K562 (cell line): ENCODE measurements around the gene SURF4. TPM values are rescaled to one million over a fixed set of nuclear protein-coding genes. Genes with fewer than 3 reads are reported as not detected.

ENCODE experiments used
- ADNP ChIP-seq: fragments of 200-800 bp; sonication (Bioruptor generic); IDR thresholded peaks from 2 replicates; pipeline ENCODE4 v1.6.1; 2016; ENCODE audit warnings: missing genetic modification characterization, missing compliant biosample characterization
- ATF1 ChIP-seq, 2 experiments: fragments of 450-650 bp in 1 of 2; IDR thresholded peaks; 2 replicates each; pipeline ENCODE4 v1.6.1; 2016; ENCODE audit warnings: missing compliant biosample characterization in 1 of 2, missing genetic modification characterization in 1 of 2
- BRD4 ChIP-seq: fragments of 200-600 bp; sonication (generic); IDR thresholded peaks from 2 replicates; pipeline ENCODE4 v1.6.1; 2017; ENCODE audit warnings: inconsistent platforms
- CGGBP1 ChIP-seq: fragments of 250-450 bp; sonication (Bioruptor Pico); IDR thresholded peaks from 2 replicates; pipeline ENCODE4 v1.9.0; 2021; ENCODE audit warnings: mild to moderate bottlenecking
- CXXC5 ChIP-seq: fragments of 250-450 bp; sonication (Bioruptor Pico); IDR thresholded peaks from 2 replicates; pipeline ENCODE4 v1.8.0; 2022; ENCODE audit warnings: inconsistent platforms, mild to moderate bottlenecking, moderate library complexity
- DEAF1 ChIP-seq: fragments of 450-650 bp; formaldehyde crosslinking; IDR thresholded peaks from 2 replicates; pipeline ENCODE4 v1.4.0; 2020; ENCODE audit warnings: mild to moderate bottlenecking, moderate library complexity
- DMBX1 ChIP-seq: fragments of 250-450 bp; sonication (Bioruptor Pico); IDR thresholded peaks from 2 replicates; pipeline ENCODE4 v1.8.0; 2022; ENCODE audit warnings: inconsistent platforms, mild to moderate bottlenecking, moderate library complexity, borderline replicate concordance
- GABPB1 ChIP-seq: sonication (generic); formaldehyde crosslinking; IDR thresholded peaks from 2 replicates; pipeline ENCODE4 v1.8.0; 2022; ENCODE audit warnings: mild to moderate bottlenecking, missing genetic modification reagents
- HMBOX1 ChIP-seq: sonication (generic); IDR thresholded peaks from 2 replicates; pipeline ENCODE4 v1.6.1; 2016
- MAFF ChIP-seq: IDR thresholded peaks from 2 replicates; pipeline ENCODE4 v1.6.1; 2012; ENCODE audit warnings: low read length, improper control_type of control experiment
- MED1 ChIP-seq: sonication (generic); formaldehyde crosslinking; IDR thresholded peaks from 2 replicates; pipeline ENCODE4 v1.8.1; 2023; ENCODE audit warnings: missing genetic modification reagents, borderline replicate concordance
- MTA1 ChIP-seq: fragments of 450-650 bp; IDR thresholded peaks from 2 replicates; pipeline ENCODE4 v1.6.1; 2017; ENCODE audit warnings: borderline replicate concordance
- MYNN ChIP-seq, 2 experiments: sonication (generic); formaldehyde crosslinking in 1 of 2; IDR thresholded peaks; 2 replicates each; pipeline versions ENCODE4 v1.5.0 to v1.6.1; 2016 to 2020; ENCODE audit warnings: antibody characterized with exemption in 1 of 2, missing genetic modification reagents in 1 of 2
- NCOA4 ChIP-seq: fragments of 450-650 bp; IDR thresholded peaks from 2 replicates; pipeline ENCODE4 v1.6.1; 2018; ENCODE audit warnings: mild to moderate bottlenecking; ENCODE audit not compliant: partially characterized antibody
- NR3C1 ChIP-seq: sonication (generic); formaldehyde crosslinking; IDR thresholded peaks from 2 replicates; pipeline ENCODE4 v1.8.1; 2022; ENCODE audit warnings: missing genetic modification reagents
- OTX1 ChIP-seq: fragments of 450-650 bp; formaldehyde crosslinking; IDR thresholded peaks from 2 replicates; pipeline ENCODE4 v1.4.0; 2022; ENCODE audit warnings: mild to moderate bottlenecking
- PURB ChIP-seq: sonication (generic); formaldehyde crosslinking; IDR thresholded peaks from 2 replicates; pipeline ENCODE4 v1.9.0; 2021; ENCODE audit warnings: low read depth, mild to moderate bottlenecking, missing genetic modification reagents
- RNF2 ChIP-seq: sonication (generic); IDR thresholded peaks from 2 replicates; pipeline ENCODE4 v1.6.1; 2016
- SIX5 ChIP-seq, 2 experiments: IDR thresholded peaks; 2 replicates each; pipeline ENCODE4 v1.6.1; 2011; ENCODE audit warnings: low read length in 2 of 2, borderline replicate concordance in 1 of 2, low read depth in 1 of 2, mild to moderate bottlenecking in 1 of 2, moderate library complexity in 1 of 2; ENCODE audit not compliant: insufficient read depth in 1 of 2
- TCFL5 ChIP-seq: fragments of 250-450 bp; sonication (Bioruptor Pico); conservative IDR thresholded peaks from 2 replicates; pipeline ENCODE4 v1.6.1; 2021; ENCODE audit warnings: mild to moderate bottlenecking, moderate library complexity, matching md5 sums
- TSC22D4 ChIP-seq: fragments of 450-650 bp; IDR thresholded peaks from 2 replicates; pipeline ENCODE4 v1.6.1; 2016; ENCODE audit warnings: missing genetic modification characterization, missing biosample characterization, control low read depth
- ZBTB34 ChIP-seq: fragments of 250-450 bp; sonication (Bioruptor Pico); IDR thresholded peaks from 2 replicates; pipeline ENCODE4 v1.8.0; 2021; ENCODE audit warnings: mild to moderate bottlenecking, moderate library complexity
- ZNF175 ChIP-seq: fragments of 200-800 bp; sonication (Bioruptor generic); IDR thresholded peaks from 2 replicates; pipeline ENCODE4 v1.6.1; 2016; ENCODE audit warnings: low read depth, mild to moderate bottlenecking, missing genetic modification characterization, missing compliant biosample characterization
- ZNF316 ChIP-seq: fragments of 450-650 bp; IDR thresholded peaks from 2 replicates; pipeline ENCODE4 v1.6.1; 2016
- ZZZ3 ChIP-seq: fragments of 450-650 bp; IDR thresholded peaks from 2 replicates; pipeline ENCODE4 v1.6.1; 2016; ENCODE audit warnings: antibody characterized with exemption, mild to moderate bottlenecking, moderate library complexity
- polyA plus RNA-seq, 8 experiments: library from polyadenylated mRNA; depleted of rRNA in 4 of 8; stranded (reverse) in 5 of 8; unstranded in 3 of 8; fragments of >200 nt; fragmentation: Nextera tagmentation in 2 of 8; fragmentation: Illumina TruSeq in 1 of 8; extraction: Ambion mirVana in 2 of 8; extraction: Trizol in 1 of 8; gene quantifications; 2 replicates each; pipeline versions ENCODE4 v1.2.1 to v1.2.3, GENCODE V29; 2011 to 2014; ENCODE audit warnings: inconsistent platforms in 1 of 8, missing spikeins in 1 of 8
- total RNA-seq, 7 experiments: library from RNA; depleted of rRNA in 6 of 7; stranded (reverse); fragments of >200 nt in 6 of 7; fragmentation: Illumina TruSeq in 2 of 7; extraction: Trizol in 2 of 7; gene quantifications; 2 replicates each; pipeline versions ENCODE4 v1.2.1 to v1.2.3, GENCODE V29; 2011 to 2021; ENCODE audit warnings: low replicate concordance in 1 of 7

Gene SURF4
- total and polyA plus RNA-seq, 9 of the 15 experiments (the other 6 are each of a cell fraction or from before 2014, with no cell fraction given): 8.4 to 176 (median 130) TPM

GRCh38 chr9:133347985-133348717, 27.7 kb downstream of the SURF4 start, which contains the start of the genes MED22 and RPL7A (continued):
- TF ChIP-seq ZBTB34 (CRISPR knock-in tag) (no peak), CGGBP1 (CRISPR knock-in tag) (peak; percentile 28; the same call in 1 of the 2 replicates), DEAF1 (CRISPR knock-in tag) (peak; percentile 34; the same call in 1 of the 2 replicates), MED1 (CRISPR knock-in tag) (no peak), NR3C1 (0 out of 2 replicates have a peak, but pooled peaks have one; percentile 33), ZZZ3 (peak; percentile 100), NCOA4 (no peak), OTX1 (CRISPR knock-in tag) (0 out of 2 replicates have a peak, but pooled peaks have one; percentile 65), CXXC5 (CRISPR knock-in tag) (peak; percentile 42), BRD4 (peak; percentile 98), TSC22D4 (tag) (no peak), MTA1 (peak; percentile 34; the same call in 1 of the 2 replicates), DMBX1 (no peak), RNF2 (peak; percentile 76; the same call in 1 of the 2 replicates), ZNF316 (0 out of 2 replicates have a peak, but pooled peaks have one; percentile 5), MYNN (IDR thresholded peaks at IDR 0.05) (0 out of 2 replicates have a peak, but pooled peaks have one; percentile 29), MYNN (CRISPR knock-in tag; IDR thresholded peaks at IDR 0.05) (no peak), HMBOX1 (peak; percentile 23; the same call in 1 of the 2 replicates), TCFL5 (CRISPR knock-in tag) (no peak), MAFF (peak; percentile 69; the same call in 1 of the 2 replicates), SIX5 (IDR thresholded peaks at IDR 0.05; ENCODE audit: borderline replicate concordance in 1 of 2, insufficient read depth in 1 of 2, low read depth in 1 of 2, low read length in 2 of 2) (0 out of 4 replicates have a peak, but pooled peaks of 1 of the 2 experiments have one; percentile 11), ATF1 (CRISPR knock-in tag; IDR thresholded peaks at IDR 0.05) (no peak), ATF1 (tag; IDR thresholded peaks at IDR 0.05) (peak; percentile 29; the same call in 1 of the 2 replicates), PURB (CRISPR knock-in tag) (no peak), GABPB1 (CRISPR knock-in tag) (peak; percentile 73), ADNP (tag) (no peak), ZNF175 (no peak)
